Endothelial cell of umbilical vein (primary cell): Measurements from ENCODE around the gene NR6A1. TPM values are rescaled to one million over a fixed set of nuclear protein-coding genes. Genes with fewer than 3 reads are reported as not detected.

Experiments
- BruUV-seq: library from RNA; stranded (reverse); fragments of 400-500 nt; replicated peaks from 2 replicates; lab custom pipeline; 2021; lab: Mats Ljungman, UMichigan
- CTCF ChIA-PET: fragments of 300-600, 350-600 bp; sonication (Branson Sonifier 250); formaldehyde crosslinking; loops from one replicate; lab custom pipeline; 2021; ENCODE audit warnings: antibody characterized with exemption, inconsistent platforms; lab: Charles Lee
- POLR2A ChIA-PET: fragments of 300-600, 350-600 bp; sonication (Branson Sonifier 250); formaldehyde crosslinking; loops from one replicate; lab custom pipeline; 2021; ENCODE audit warnings: antibody characterized with exemption, inconsistent platforms; lab: Charles Lee
- DNase-seq: peaks from one replicate; pipeline ENCODE4 v3.0.0-alpha.2; 2011; ENCODE audit warnings: low read depth, low spot score
- FAIRE-seq: peaks from 2 replicates; lab custom pipeline; 2011; peaks lifted over from hg19 to GRCh38; lab: Jason Lieb, UNC
- H2AFZ ChIP-seq: 2 replicates; pipeline ENCODE4 v1.6.0; 2012; ENCODE audit warnings: low read depth, low read length, control low read depth, inconsistent platforms
- H3K27ac ChIP-seq: 2 replicates; pipeline ENCODE4 v1.5.1; 2011; ENCODE audit warnings: low read depth, mild to moderate bottlenecking, control low read depth, low read length, moderate library complexity; ENCODE audit not compliant: insufficient read depth
- H3K27me3 ChIP-seq, 2 experiments: 2 replicates each; pipeline versions ENCODE4 v1.6.0 to v1.6.1; 2011; ENCODE audit warnings: low read length in 2 of 2, mixed read lengths in 1 of 2; ENCODE audit not compliant: control insufficient read depth in 2 of 2, insufficient read depth in 2 of 2
- H3K36me3 ChIP-seq, 2 experiments: 2 replicates in 1 of 2; 3 replicates in 1 of 2; pipeline ENCODE4 v1.5.1; 2011; ENCODE audit warnings: low read length in 2 of 2, mild to moderate bottlenecking in 1 of 2, moderate library complexity in 1 of 2; ENCODE audit not compliant: control insufficient read depth in 2 of 2, insufficient read depth in 2 of 2; ENCODE audit errors: extremely low read depth in 1 of 2
- H3K4me1 ChIP-seq: 3 replicates; pipeline ENCODE4 v1.5.1; 2011; ENCODE audit warnings: mild to moderate bottlenecking, low read length; ENCODE audit not compliant: control insufficient read depth, insufficient read depth; ENCODE audit errors: extremely low read depth
- H3K4me2 ChIP-seq: 2 replicates; pipeline ENCODE4 v1.6.1; 2011; ENCODE audit warnings: low read length, control low read depth, mixed read lengths; ENCODE audit not compliant: insufficient read depth
- H3K4me3 ChIP-seq, 3 experiments: fragments of 200-600 bp in 1 of 3; sonication (generic), shearing (Covaris generic) in 1 of 3; replicated peaks in 1 of 3; 2 replicates each; pipeline ENCODE4 v1.5.1; 2011 to 2016; ENCODE audit warnings: control low read depth in 3 of 3, low read length in 3 of 3, mild to moderate bottlenecking in 2 of 3, inconsistent platforms in 1 of 3, low read depth in 1 of 3, moderate library complexity in 1 of 3; ENCODE audit not compliant: insufficient read depth in 1 of 3
- H3K79me2 ChIP-seq: 2 replicates; pipeline ENCODE4 v1.6.0; 2012; ENCODE audit warnings: low read length, inconsistent platforms; ENCODE audit not compliant: control insufficient read depth, insufficient read depth
- H3K9ac ChIP-seq: replicated peaks from 2 replicates; pipeline ENCODE3; 2011; ENCODE audit warnings: low read length, control low read depth; ENCODE audit not compliant: insufficient read depth; ENCODE audit errors: extremely low read depth
- H3K9me1 ChIP-seq: replicated peaks from 3 replicates; pipeline ENCODE4 v1.6.0; 2011; ENCODE audit warnings: mild to moderate bottlenecking, low read length; ENCODE audit not compliant: control insufficient read depth, insufficient read depth; ENCODE audit errors: extremely low read depth
- H3K9me3 ChIP-seq: replicated peaks from 2 replicates; pipeline ENCODE4 v1.5.1; 2012; ENCODE audit warnings: low read length, inconsistent platforms; ENCODE audit not compliant: control insufficient read depth, insufficient read depth
- H4K20me1 ChIP-seq: replicated peaks from 2 replicates; pipeline ENCODE3; 2011; ENCODE audit warnings: mild to moderate bottlenecking, low read length; ENCODE audit not compliant: control insufficient read depth, insufficient read depth; ENCODE audit errors: extremely low read depth
- CTCF ChIP-seq, 2 donors: IDR thresholded peaks; 1 replicate in 1 of 2; 2 replicates in 1 of 2; pipeline ENCODE4 v1.5.1; 2011; ENCODE audit warnings: low read length in 2 of 2, mild to moderate bottlenecking in 2 of 2, moderate library complexity in 2 of 2, control low read depth in 1 of 2, inconsistent platforms in 1 of 2, low read depth in 1 of 2; ENCODE audit not compliant: insufficient read depth in 1 of 2; ENCODE audit errors: extremely low read depth in 1 of 2
- EZH2 ChIP-seq: IDR thresholded peaks from 2 replicates; pipeline ENCODE4 v1.6.1; 2012; ENCODE audit warnings: borderline replicate concordance, low read depth, mild to moderate bottlenecking, moderate library complexity, low read length, inconsistent platforms; ENCODE audit not compliant: severe bottlenecking
- FOS ChIP-seq: IDR thresholded peaks from 2 replicates; pipeline ENCODE4 v1.6.1; 2011; ENCODE audit warnings: mild to moderate bottlenecking, low read length, moderate library complexity, borderline replicate concordance; ENCODE audit not compliant: insufficient read depth
- GATA2 ChIP-seq: IDR thresholded peaks from 2 replicates; pipeline ENCODE4 v1.7.0; 2011; ENCODE audit warnings: low read depth, mild to moderate bottlenecking, moderate library complexity, mixed read lengths, low read length; ENCODE audit not compliant: insufficient read length, insufficient read depth
- JUN ChIP-seq: IDR thresholded peaks from 2 replicates; pipeline ENCODE4 v1.6.1; 2011; ENCODE audit warnings: borderline replicate concordance, low read depth; ENCODE audit not compliant: insufficient read length, insufficient read depth
- MAX ChIP-seq: IDR thresholded peaks from 2 replicates; pipeline ENCODE4 v1.6.1; 2011; ENCODE audit not compliant: insufficient read depth, insufficient read length
- MYC ChIP-seq: IDR thresholded peaks from one replicate; pipeline ENCODE4 v1.6.1; 2011; ENCODE audit warnings: mild to moderate bottlenecking, low read depth, low read length
- POLR2A ChIP-seq: IDR thresholded peaks from 2 replicates; pipeline ENCODE4 v1.6.1; 2012; ENCODE audit warnings: low read depth, mild to moderate bottlenecking, control low read depth, low read length
- POLR2AphosphoS5 ChIP-seq: IDR thresholded peaks from 2 replicates; pipeline ENCODE4 v1.6.1; 2012; ENCODE audit warnings: low read depth, mild to moderate bottlenecking, control low read depth, low read length, moderate library complexity; ENCODE audit not compliant: insufficient read depth
- dilution Hi-C: fragments of 300-500 bp; cut with MboI; formaldehyde crosslinking; loops from one replicate; pipeline ENCODE4 v1.15.0; 2019; ENCODE audit warnings: low sequenced_read_pairs; ENCODE audit not compliant: extremely low pct_ligation_motif_present
- intact Hi-C: fragments of 100-400 bp; cut with micrococcal nuclease; formaldehyde crosslinking; loops from one replicate; pipeline ENCODE4 v1.10.0; 2022
- polyA plus RNA-seq, 4 experiments: library from polyadenylated mRNA; depleted of rRNA in 3 of 4; stranded (reverse) in 3 of 4; unstranded in 1 of 4; fragments of >200 nt; gene quantifications; 2 replicates each; pipeline versions ENCODE4 v1.2.1 to v1.2.3, GENCODE V29; 2011 to 2012; ENCODE audit warnings: missing spikeins in 1 of 4
- total RNA-seq: library from RNA; stranded (reverse); gene quantifications from 2 replicates; pipeline ENCODE4 v1.2.3, GENCODE V29; 2021

NR6A1 gene
- total and polyA plus RNA-seq, 2 donors (not counting 3 experiments of a cell fraction or from before 2014, with no cell fraction given) = 0.17 to 1.2 TPM

GRCh38 chr9:124759327-124759726 lies 11.8 kb downstream of the NR6A1 start:
- ChIA-PET CTCF (interaction anchor here (1.4 to 9.4 kb wide), 3 partner anchors 13 to 142 kb away, joined by 3 to 82 read pairs (median 16); partner anchors contain the start of genes NR6A1 and WDR38), POLR2A (no interaction called here)
- no TSS peak for BruUV-seq
- no peaks in the 10 kb centered on the region for H3K9me3 ChIP-seq
- H3K79me2 ChIP-seq = no peaks in the 10 kb centered on the region
- no peaks in the 10 kb centered on the region for H3K4me1 ChIP-seq
- no peak overlapping the region for H3K27ac ChIP-seq
- no peak for FAIRE-seq
- no peak for DNase-seq
- no peaks in the 10 kb centered on the region for H4K20me1 ChIP-seq
- H3K4me2 ChIP-seq = no peak overlapping the region
- H3K4me3 ChIP-seq = no peak overlapping the region
- no peaks in the 10 kb centered on the region for H3K9me1 ChIP-seq
- peaks cover 50 to 88% of the 10 kb centered on the region in 2 experiments for H3K27me3 ChIP-seq
- no peaks in the 10 kb centered on the region for H3K36me3 ChIP-seq
- dilution Hi-C loops (no loop called here), intact Hi-C loops (no loop called here)
- no peak overlapping the region for H3K9ac ChIP-seq
- TF ChIP-seq FOS (no peak), CTCF (IDR thresholded peaks at IDR 0.05; ENCODE audit: extremely low read depth in 1 of 2, insufficient read depth in 1 of 2, low read depth in 1 of 2, low read length in 2 of 2) (no peak), POLR2A (no peak), JUN (no peak), GATA2 (no peak), POLR2AphosphoS5 (no peak), MAX (no peak), EZH2 (no peak), MYC (no peak)
- H2AFZ ChIP-seq = no peak overlapping the region
